ENCODE measurements around the gene C17orf114.

DNA sequence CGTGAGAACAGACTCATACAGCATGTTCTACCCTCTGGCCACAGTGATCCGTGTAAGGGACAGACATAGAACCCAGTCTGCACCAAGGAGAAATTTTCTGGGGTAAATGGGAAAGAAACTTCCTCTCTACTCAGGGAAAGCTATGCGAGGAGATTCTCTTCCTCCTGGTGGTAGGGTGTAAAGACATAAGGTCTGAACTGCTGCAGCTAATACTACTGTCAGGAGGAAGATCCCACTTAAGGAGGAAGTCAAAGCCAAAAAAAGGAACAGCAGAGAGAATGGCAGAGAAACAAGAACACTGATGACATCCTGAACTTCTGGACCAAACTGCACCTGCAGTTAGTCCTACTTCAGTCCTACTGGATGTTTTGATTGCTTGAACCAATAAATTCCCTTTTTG, 37.5 kb downstream of the C17orf114 start:
- TF ChIP-seq, protein P1, sequence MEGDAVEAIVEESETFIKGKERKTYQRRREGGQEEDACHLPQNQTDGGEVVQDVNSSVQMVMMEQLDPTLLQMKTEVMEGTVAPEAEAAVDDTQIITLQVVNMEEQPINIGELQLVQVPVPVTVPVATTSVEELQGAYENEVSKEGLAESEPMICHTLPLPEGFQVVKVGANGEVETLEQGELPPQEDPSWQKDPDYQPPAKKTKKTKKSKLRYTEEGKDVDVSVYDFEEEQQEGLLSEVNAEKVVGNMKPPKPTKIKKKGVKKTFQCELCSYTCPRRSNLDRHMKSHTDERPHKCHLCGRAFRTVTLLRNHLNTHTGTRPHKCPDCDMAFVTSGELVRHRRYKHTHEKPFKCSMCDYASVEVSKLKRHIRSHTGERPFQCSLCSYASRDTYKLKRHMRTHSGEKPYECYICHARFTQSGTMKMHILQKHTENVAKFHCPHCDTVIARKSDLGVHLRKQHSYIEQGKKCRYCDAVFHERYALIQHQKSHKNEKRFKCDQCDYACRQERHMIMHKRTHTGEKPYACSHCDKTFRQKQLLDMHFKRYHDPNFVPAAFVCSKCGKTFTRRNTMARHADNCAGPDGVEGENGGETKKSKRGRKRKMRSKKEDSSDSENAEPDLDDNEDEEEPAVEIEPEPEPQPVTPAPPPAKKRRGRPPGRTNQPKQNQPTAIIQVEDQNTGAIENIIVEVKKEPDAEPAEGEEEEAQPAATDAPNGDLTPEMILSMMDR (IDR thresholded peaks at IDR 0.05) = no peak
- TF ChIP-seq, protein P2, sequence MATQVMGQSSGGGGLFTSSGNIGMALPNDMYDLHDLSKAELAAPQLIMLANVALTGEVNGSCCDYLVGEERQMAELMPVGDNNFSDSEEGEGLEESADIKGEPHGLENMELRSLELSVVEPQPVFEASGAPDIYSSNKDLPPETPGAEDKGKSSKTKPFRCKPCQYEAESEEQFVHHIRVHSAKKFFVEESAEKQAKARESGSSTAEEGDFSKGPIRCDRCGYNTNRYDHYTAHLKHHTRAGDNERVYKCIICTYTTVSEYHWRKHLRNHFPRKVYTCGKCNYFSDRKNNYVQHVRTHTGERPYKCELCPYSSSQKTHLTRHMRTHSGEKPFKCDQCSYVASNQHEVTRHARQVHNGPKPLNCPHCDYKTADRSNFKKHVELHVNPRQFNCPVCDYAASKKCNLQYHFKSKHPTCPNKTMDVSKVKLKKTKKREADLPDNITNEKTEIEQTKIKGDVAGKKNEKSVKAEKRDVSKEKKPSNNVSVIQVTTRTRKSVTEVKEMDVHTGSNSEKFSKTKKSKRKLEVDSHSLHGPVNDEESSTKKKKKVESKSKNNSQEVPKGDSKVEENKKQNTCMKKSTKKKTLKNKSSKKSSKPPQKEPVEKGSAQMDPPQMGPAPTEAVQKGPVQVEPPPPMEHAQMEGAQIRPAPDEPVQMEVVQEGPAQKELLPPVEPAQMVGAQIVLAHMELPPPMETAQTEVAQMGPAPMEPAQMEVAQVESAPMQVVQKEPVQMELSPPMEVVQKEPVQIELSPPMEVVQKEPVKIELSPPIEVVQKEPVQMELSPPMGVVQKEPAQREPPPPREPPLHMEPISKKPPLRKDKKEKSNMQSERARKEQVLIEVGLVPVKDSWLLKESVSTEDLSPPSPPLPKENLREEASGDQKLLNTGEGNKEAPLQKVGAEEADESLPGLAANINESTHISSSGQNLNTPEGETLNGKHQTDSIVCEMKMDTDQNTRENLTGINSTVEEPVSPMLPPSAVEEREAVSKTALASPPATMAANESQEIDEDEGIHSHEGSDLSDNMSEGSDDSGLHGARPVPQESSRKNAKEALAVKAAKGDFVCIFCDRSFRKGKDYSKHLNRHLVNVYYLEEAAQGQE (IDR thresholded peaks at IDR 0.05; ENCODE audit: insufficient read depth in 1 of 2, low read depth in 2 of 2, low read length in 1 of 2) = no peak
- no peak for TF ChIP-seq POLR2AphosphoS5 (IDR thresholded peaks at IDR 0.05; ENCODE audit: low read depth, low read length)

Data from Panc1 (cell line).